A375 (cell line): Measurements from ENCODE around the gene PYCR2. TPM values are rescaled to one million over a fixed set of nuclear protein-coding genes. Genes with fewer than 3 reads are reported as not detected.

Source experiments
- small RNA-seq: library from RNA; depleted of rRNA; stranded (forward); fragments of <200 nt; gene quantifications from one replicate; pipeline ENCODE3, GENCODE V24; 2014
- total RNA-seq: library from RNA; depleted of rRNA; stranded (reverse); fragments of >200 nt; shearing (Covaris generic); gene quantifications from 2 replicates; pipeline ENCODE4 v1.2.3, GENCODE V29; 2014; rRNA removed

Gene PYCR2
- total RNA-seq, result 122 and 138 TPM in 2 replicates

DNA sequence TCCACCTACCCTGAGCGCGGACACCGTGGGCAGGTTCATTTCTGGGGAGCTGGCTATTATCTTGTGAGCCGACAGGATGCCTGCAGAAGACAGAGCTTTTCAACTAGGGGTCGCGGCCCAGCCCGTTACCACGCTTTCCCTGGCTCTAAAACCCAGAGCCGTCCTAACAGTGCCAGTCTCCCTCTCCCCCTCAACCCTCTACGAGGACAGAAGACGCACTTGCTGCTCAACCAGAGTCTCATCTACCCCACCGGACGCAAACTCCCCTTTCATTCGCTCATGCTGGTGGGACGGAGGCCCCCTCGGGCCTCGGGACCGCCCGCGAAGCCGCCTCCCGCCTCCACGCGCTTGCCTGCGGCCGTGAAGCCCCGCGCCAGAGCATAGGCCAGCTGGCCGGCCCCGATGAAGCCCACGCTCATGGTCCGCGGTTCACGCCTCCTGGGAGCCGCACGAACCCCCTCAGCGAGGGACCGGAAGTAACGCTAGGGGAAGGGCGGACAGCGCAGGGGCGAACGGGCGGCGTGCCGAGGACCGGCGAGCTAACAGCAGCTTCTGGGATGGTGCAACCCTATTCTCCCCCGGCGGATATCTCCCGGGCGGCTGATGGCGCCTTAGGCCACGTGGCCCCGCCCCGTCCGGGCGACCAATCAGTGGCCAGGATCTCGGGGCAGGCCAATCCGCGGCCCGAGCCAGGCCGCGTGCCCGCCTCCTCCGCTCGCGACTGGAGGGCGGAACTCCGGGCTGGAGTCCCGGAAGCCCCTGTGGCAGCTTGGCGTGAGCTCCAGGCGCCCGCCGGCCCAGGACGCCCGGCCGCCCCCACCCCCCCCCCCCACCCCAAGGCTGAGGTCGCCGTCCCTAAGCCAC is at the start of gene PYCR2:
PYCR2 (minus strand) TSS at position 559 of the 864 bp plus-strand sequence; CDS start at position 419, 140 bp downstream.

DNA sequence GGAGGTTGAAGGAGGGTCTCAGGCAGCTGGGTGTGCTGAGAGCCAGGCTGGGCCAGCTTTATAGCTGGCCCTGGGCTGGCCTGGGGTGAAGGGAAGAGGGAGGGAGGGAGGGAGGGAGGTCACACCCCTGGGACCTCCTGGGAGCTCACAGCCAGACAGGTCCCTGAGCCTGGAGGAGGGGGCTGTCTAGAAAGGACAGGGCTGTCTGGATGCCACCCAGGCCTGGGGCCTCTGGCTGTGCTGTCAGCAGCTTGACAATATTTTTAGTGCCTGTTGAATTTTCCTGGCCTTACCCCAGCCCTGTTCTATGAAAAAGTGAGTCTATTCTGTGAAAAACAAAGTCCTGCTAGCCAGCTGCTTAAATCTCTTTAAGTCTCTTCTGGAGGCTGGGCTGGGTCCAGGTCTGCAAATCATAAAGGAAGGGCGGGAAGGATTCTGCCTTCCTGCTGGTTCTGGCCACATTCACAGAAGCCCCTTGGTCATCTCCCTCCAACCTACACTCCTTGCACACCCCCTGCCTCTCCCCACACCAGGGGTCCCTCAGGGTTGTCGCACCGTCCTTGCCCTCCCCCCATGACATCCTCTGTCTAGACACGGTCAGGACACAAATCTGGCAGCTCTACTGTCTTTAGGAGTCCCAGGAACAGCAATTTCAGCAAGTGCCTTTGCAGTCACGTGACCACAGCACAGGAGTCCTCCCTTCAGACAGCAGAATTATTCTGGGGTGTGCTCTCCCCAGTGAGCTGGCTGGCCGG is 17.3 kb upstream of the PYCR2 start, which contains the start of gene LEFTY2:
LEFTY2 (minus strand) TSS at position 34 of the 755 bp plus-strand sequence. CDS start 80 bp downstream, outside the sequence.

DNA sequence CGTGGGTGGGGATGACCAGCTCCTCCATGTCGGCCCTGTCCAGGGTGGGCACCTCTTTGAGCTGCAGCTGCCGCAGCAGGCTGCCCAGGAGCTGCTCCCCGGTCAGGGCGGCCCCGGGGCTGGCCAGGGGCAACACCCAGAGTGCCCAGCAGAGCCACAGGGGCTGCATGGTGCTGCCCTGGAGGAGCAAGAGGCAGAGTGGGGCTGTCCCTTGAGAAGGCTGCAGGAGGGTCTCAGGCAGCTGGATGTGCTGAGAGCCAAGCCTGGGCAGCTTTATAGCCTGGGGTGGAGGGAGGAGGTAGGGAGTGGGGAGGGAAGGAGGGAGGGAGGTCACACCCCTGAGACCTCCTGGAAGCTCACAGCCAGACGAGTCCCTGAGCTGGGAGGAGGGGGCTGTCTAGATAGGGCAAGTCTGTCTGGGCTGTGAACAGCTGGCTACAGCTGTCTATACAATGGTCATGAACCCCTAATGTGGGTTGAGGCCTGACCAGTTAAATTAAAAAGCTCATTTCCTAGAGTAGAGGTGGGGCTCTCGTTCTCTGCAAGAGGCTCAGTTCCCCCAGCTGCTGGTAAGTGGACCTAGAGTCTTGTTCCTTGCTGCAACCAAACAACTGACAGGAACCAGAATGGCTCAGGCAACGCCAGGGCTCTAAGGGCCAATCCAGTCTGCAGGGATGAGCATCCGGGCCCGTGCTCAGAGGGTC is 35.0 kb downstream of the PYCR2 start, which contains the start of gene LEFTY1:
LEFTY1 (minus strand) TSS at position 249 of the 704 bp plus-strand sequence; CDS start at position 169, 80 bp downstream.

DNA sequence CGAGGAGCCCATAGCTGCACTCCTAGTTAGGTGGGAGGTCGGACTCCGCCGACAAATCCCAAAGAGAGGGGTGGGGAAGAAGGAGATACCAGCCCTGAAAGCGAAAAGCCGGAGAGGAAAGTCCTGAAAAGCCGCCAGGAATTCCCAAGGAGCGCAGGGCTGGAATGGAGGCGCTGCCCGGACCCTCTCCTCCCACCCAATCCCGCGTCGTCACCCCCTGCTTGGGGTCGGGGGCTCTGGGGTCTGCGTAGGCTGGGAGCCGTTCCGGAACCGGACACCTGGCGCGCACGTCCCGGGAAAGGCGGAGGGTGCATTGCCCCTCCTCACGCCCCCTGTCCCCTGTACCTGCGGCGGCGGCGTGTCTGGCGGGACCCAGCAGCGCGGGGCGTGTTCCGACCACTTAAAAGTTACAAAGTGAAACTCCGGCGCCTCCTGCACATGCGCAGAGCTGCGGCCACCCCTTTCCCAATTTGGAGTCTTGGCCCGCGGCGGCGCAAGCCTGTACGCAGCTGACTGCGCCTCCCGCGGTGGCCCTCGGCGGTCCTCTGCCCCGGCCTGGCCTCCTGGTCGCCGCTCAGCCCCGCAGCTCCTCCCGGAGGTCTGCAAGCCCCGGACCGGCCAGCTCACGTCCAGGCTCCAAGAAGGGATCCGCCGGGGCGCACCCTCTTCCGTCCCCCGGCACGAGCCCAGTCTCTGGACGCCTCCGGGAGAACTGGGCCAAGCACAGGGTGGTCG is 41.9 kb downstream of the PYCR2 start, which contains the start of gene TMEM63A:
TMEM63A (minus strand) TSS at position 422 of the 735 bp plus-strand sequence. CDS start 4,800 bp downstream, outside the sequence.

Small RNA genes lying within 50 kb of the gene (small RNA-seq; reads per million reads assigned to genes)
- not detected for gene AL117348.1
- not detected for gene NDUFA3P3

Other genes with a start within 250 kb of the PYCR2 start
- gene SRP9, start 146.4 kb downstream of the PYCR2 start, total RNA-seq, result 140 and 148 TPM in 2 replicates
- gene EPHX1, start 114.1 kb downstream of the PYCR2 start, total RNA-seq, result 16.7 and 19.0 TPM in 2 replicates
- gene TMEM63A, start 41.9 kb downstream of the PYCR2 start, total RNA-seq, result 58.1 and 68.7 TPM in 2 replicates
- gene LEFTY1, start 35.1 kb downstream of the PYCR2 start, total RNA-seq, result 0.38 and 0.82 TPM in 2 replicates
- gene LEFTY2, start 17.0 kb upstream of the PYCR2 start, total RNA-seq, result not detected in 2 replicates
- gene SDE2, start 75.1 kb upstream of the PYCR2 start, total RNA-seq, result 38.0 and 39.6 TPM in 2 replicates
- 179 and 228 TPM in 2 replicates for gene H3-3A, start 138.5 kb upstream of the PYCR2 start, total RNA-seq